Vagina (tissue), 2 donors: ENCODE results near the gene C1orf21.

Source experiments
- POLR2A ChIP-seq, 2 donors: fragments of 450-650 bp; IDR thresholded peaks; one replicate each; pipeline ENCODE4 v1.6.1; 2017; ENCODE audit warnings: antibody characterized with exemption in 2 of 2, mild to moderate bottlenecking in 2 of 2, moderate library complexity in 2 of 2
- POLR2AphosphoS5 ChIP-seq, 2 donors: sonication (generic); formaldehyde crosslinking; IDR thresholded peaks; one replicate each; pipeline ENCODE4 v1.9.0; 2017; ENCODE audit warnings: antibody characterized with exemption in 2 of 2, mild to moderate bottlenecking in 2 of 2, low read depth in 1 of 2; ENCODE audit not compliant: insufficient read depth in 1 of 2
- TF ChIP-seq, protein P1 (sequence below), 3 experiments: fragments of 450-650 bp in 2 of 3; fragments of 200-600 bp in 1 of 3; sonication (generic) in 1 of 3; IDR thresholded peaks; one replicate each; pipeline ENCODE4 v1.5.1; 2017 to 2019; ENCODE audit warnings: antibody characterized with exemption in 3 of 3, mild to moderate bottlenecking in 2 of 3, moderate library complexity in 2 of 3

DNA sequence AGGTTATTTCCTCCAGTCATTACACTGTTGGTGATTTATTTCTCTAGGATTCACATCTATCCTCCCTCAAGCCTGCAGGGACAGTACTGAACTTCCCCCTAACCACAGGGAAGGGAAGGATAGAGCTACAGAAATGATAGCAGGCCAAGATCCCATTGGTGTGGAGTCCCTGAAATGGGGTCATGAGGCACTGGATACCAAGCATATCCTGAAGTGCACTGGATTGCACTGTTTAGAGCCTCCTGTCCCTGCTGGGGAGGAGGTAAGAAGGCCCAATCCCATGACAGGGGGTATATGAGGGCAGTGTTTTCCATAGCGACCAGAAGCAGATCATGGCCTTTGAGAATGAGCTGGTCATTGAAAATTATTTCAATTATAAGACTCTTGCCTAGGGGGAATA lies 56.8 kb downstream of the C1orf21 start:
- TF ChIP-seq POLR2A (IDR thresholded peaks at IDR 0.05) = no peak
- TF ChIP-seq, protein P1, sequence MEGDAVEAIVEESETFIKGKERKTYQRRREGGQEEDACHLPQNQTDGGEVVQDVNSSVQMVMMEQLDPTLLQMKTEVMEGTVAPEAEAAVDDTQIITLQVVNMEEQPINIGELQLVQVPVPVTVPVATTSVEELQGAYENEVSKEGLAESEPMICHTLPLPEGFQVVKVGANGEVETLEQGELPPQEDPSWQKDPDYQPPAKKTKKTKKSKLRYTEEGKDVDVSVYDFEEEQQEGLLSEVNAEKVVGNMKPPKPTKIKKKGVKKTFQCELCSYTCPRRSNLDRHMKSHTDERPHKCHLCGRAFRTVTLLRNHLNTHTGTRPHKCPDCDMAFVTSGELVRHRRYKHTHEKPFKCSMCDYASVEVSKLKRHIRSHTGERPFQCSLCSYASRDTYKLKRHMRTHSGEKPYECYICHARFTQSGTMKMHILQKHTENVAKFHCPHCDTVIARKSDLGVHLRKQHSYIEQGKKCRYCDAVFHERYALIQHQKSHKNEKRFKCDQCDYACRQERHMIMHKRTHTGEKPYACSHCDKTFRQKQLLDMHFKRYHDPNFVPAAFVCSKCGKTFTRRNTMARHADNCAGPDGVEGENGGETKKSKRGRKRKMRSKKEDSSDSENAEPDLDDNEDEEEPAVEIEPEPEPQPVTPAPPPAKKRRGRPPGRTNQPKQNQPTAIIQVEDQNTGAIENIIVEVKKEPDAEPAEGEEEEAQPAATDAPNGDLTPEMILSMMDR (IDR thresholded peaks at IDR 0.05) = no peak
- no peak for TF ChIP-seq POLR2AphosphoS5 (IDR thresholded peaks at IDR 0.05; ENCODE audit: insufficient read depth in 1 of 2, low read depth in 1 of 2)
